Measurements from ENCODE around the gene MRGPRD.

Gene MRGPRD

GRCh38 chr11:68933605-68934320 is 47.0 kb downstream of the MRGPRD start:
- H3K79me1 ChIP-seq (ENCODE audit: low read length) = no peaks in the 10 kb centered on the region
- no peak overlapping the region for H3K27ac ChIP-seq (ENCODE audit: low read depth, low read length)
- H4K5ac ChIP-seq (ENCODE audit: low read length) = no peak overlapping the region
- H3K27me3 ChIP-seq (ENCODE audit: insufficient read depth, low read length, poor library complexity) = no peaks in the 10 kb centered on the region
- H2AK5ac ChIP-seq (ENCODE audit: low read length) = no peak overlapping the region
- H3K4me2 ChIP-seq (ENCODE audit: low read length) = no peak overlapping the region
- peaks cover 8% of the 10 kb centered on the region for H3K36me3 ChIP-seq (ENCODE audit: control insufficient read depth, insufficient read depth, low read length)
- H3K79me2 ChIP-seq (ENCODE audit: control insufficient read depth, insufficient read depth, low read length) = no peaks in the 10 kb centered on the region
- no peak overlapping the region for H3K4me3 ChIP-seq (ENCODE audit: low read length)
- H3K18ac ChIP-seq (ENCODE audit: low read length) = no peak overlapping the region
- no CpG with 5 or more reads among the region's 17 CpGs for WGBS (ENCODE audit: extremely low coverage, insufficient coverage, low lambda C conversion rate)
- no peak overlapping the region for H3K9ac ChIP-seq (ENCODE audit: low read length)
- no peak overlapping the region for H3K23ac ChIP-seq (ENCODE audit: low read length)
- no peak for DNase-seq
- H3K4ac ChIP-seq (ENCODE audit: low read depth, low read length) = no peak overlapping the region
- H3K4me1 ChIP-seq (ENCODE audit: control insufficient read depth, low read depth, low read length) = no peaks in the 10 kb centered on the region
- no peak overlapping the region for H2BK15ac ChIP-seq (replicated peaks; ENCODE audit: low read depth)
- no peak overlapping the region for H3K56ac ChIP-seq (ENCODE audit: low read length)
- H4K8ac ChIP-seq (ENCODE audit: low read depth, low read length) = no peak overlapping the region
- no peak overlapping the region for H2BK5ac ChIP-seq (ENCODE audit: low read length)
- no peak overlapping the region for H2BK120ac ChIP-seq (ENCODE audit: low read depth, low read length)

- no peak overlapping the region for H2AK5ac ChIP-seq (ENCODE audit: low read length)
- no peak overlapping the region for H2BK5ac ChIP-seq (ENCODE audit: low read length)
- no peaks in the 10 kb centered on the region for H3K79me1 ChIP-seq (ENCODE audit: low read length)
- H3K56ac ChIP-seq (ENCODE audit: low read length) = no peak overlapping the region
- peaks cover 5% of the 10 kb centered on the region for H3K36me3 ChIP-seq (ENCODE audit: control insufficient read depth, insufficient read depth, low read length)
- DNase-seq = no peak
- no peak overlapping the region for H3K4ac ChIP-seq (ENCODE audit: low read depth, low read length)
- H2BK15ac ChIP-seq (replicated peaks; ENCODE audit: low read depth) = no peak overlapping the region
- no peaks in the 10 kb centered on the region for H3K4me1 ChIP-seq (ENCODE audit: control insufficient read depth, low read depth, low read length)
- H3K9ac ChIP-seq (ENCODE audit: low read length) = no peak overlapping the region
- H3K4me2 ChIP-seq (ENCODE audit: low read length) = no peak overlapping the region
- no peak overlapping the region for H3K27ac ChIP-seq (ENCODE audit: low read depth, low read length)
- no peak overlapping the region for H3K4me3 ChIP-seq (ENCODE audit: low read length)
- no peaks in the 10 kb centered on the region for H3K79me2 ChIP-seq (ENCODE audit: control insufficient read depth, insufficient read depth, low read length)
- no peak overlapping the region for H3K23ac ChIP-seq (ENCODE audit: low read length)
- WGBS (ENCODE audit: extremely low coverage, insufficient coverage, low lambda C conversion rate) = no CpG with 5 or more reads among the region's 24 CpGs
- no peak overlapping the region for H2BK120ac ChIP-seq (ENCODE audit: low read depth, low read length)
- no peaks in the 10 kb centered on the region for H3K27me3 ChIP-seq (ENCODE audit: insufficient read depth, low read length, poor library complexity)
- no peak overlapping the region for H4K8ac ChIP-seq (ENCODE audit: low read depth, low read length)
- no peak overlapping the region for H4K5ac ChIP-seq (ENCODE audit: low read length)
- H3K18ac ChIP-seq (ENCODE audit: low read length) = no peak overlapping the region
Measured at GRCh38 chr11:68932933-68933577, 47.7 kb downstream of the MRGPRD start.

- H2BK120ac ChIP-seq (ENCODE audit: low read depth, low read length) = no peak overlapping the region
- no CpG with 5 or more reads among the region's 7 CpGs for WGBS (ENCODE audit: extremely low coverage, insufficient coverage, low lambda C conversion rate)
- H2BK5ac ChIP-seq (ENCODE audit: low read length) = no peak overlapping the region
Measured at GRCh38 chr11:68932358-68932757, 48.4 kb downstream of the MRGPRD start.

GRCh38 chr11:68931911-68932310 is 48.9 kb downstream of the MRGPRD start:
- H4K8ac ChIP-seq (ENCODE audit: low read depth, low read length) = no peak overlapping the region
- no peak overlapping the region for H3K23ac ChIP-seq (ENCODE audit: low read length)
- H2BK15ac ChIP-seq (replicated peaks; ENCODE audit: low read depth) = no peak overlapping the region
- H3K27me3 ChIP-seq (ENCODE audit: insufficient read depth, low read length, poor library complexity) = no peaks in the 10 kb centered on the region
- no peak overlapping the region for H3K27ac ChIP-seq (ENCODE audit: low read depth, low read length)
- H3K79me1 ChIP-seq (ENCODE audit: low read length) = no peaks in the 10 kb centered on the region
- DNase-seq = no peak
- H4K5ac ChIP-seq (ENCODE audit: low read length) = no peak overlapping the region
- H3K4ac ChIP-seq (ENCODE audit: low read depth, low read length) = no peak overlapping the region
- no peak overlapping the region for H3K56ac ChIP-seq (ENCODE audit: low read length)
- H3K18ac ChIP-seq (ENCODE audit: low read length) = no peak overlapping the region
- no peak overlapping the region for H2AK5ac ChIP-seq (ENCODE audit: low read length)
- H2BK120ac ChIP-seq (ENCODE audit: low read depth, low read length) = no peak overlapping the region
- no peaks in the 10 kb centered on the region for H3K79me2 ChIP-seq (ENCODE audit: control insufficient read depth, insufficient read depth, low read length)
- no peak overlapping the region for H2BK5ac ChIP-seq (ENCODE audit: low read length)
- peaks cover 3% of the 10 kb centered on the region for H3K36me3 ChIP-seq (ENCODE audit: control insufficient read depth, insufficient read depth, low read length)
- H3K4me3 ChIP-seq (ENCODE audit: low read length) = no peak overlapping the region
- no peak overlapping the region for H3K4me2 ChIP-seq (ENCODE audit: low read length)
- H3K9ac ChIP-seq (ENCODE audit: low read length) = no peak overlapping the region
- 100% methylated on average over 4 of the region's 17 CpGs for WGBS (ENCODE audit: extremely low coverage, insufficient coverage, low lambda C conversion rate)
- H3K4me1 ChIP-seq (ENCODE audit: control insufficient read depth, low read depth, low read length) = no peaks in the 10 kb centered on the region

More at GRCh38 chr11:68932358-68932757, 48.4 kb downstream of the MRGPRD start:
- no peak overlapping the region for H3K4ac ChIP-seq (ENCODE audit: low read depth, low read length)
- no peaks in the 10 kb centered on the region for H3K79me1 ChIP-seq (ENCODE audit: low read length)
- H3K79me2 ChIP-seq (ENCODE audit: control insufficient read depth, insufficient read depth, low read length) = no peaks in the 10 kb centered on the region
- no peak overlapping the region for H4K5ac ChIP-seq (ENCODE audit: low read length)
- no peak overlapping the region for H3K18ac ChIP-seq (ENCODE audit: low read length)
- DNase-seq = no peak
- no peaks in the 10 kb centered on the region for H3K4me1 ChIP-seq (ENCODE audit: control insufficient read depth, low read depth, low read length)
- no peak overlapping the region for H3K23ac ChIP-seq (ENCODE audit: low read length)
- H3K9ac ChIP-seq (ENCODE audit: low read length) = no peak overlapping the region
- no peak overlapping the region for H3K56ac ChIP-seq (ENCODE audit: low read length)
- H3K4me3 ChIP-seq (ENCODE audit: low read length) = no peak overlapping the region
- H3K27ac ChIP-seq (ENCODE audit: low read depth, low read length) = no peak overlapping the region
- H4K8ac ChIP-seq (ENCODE audit: low read depth, low read length) = no peak overlapping the region
- H2AK5ac ChIP-seq (ENCODE audit: low read length) = no peak overlapping the region
- H3K27me3 ChIP-seq (ENCODE audit: insufficient read depth, low read length, poor library complexity) = no peaks in the 10 kb centered on the region
- peaks cover 4% of the 10 kb centered on the region for H3K36me3 ChIP-seq (ENCODE audit: control insufficient read depth, insufficient read depth, low read length)
- H3K4me2 ChIP-seq (ENCODE audit: low read length) = no peak overlapping the region
- no peak overlapping the region for H2BK15ac ChIP-seq (replicated peaks; ENCODE audit: low read depth)

- Histone ChIP-seq H3K4me1 (ENCODE audit: control insufficient read depth, low read depth, low read length) (no peaks in the 10 kb centered on the region), H3K9ac (ENCODE audit: low read length) (no peak overlapping the region), H3K23ac (ENCODE audit: low read length) (no peak overlapping the region), H3K79me2 (ENCODE audit: control insufficient read depth, insufficient read depth, low read length) (no peaks in the 10 kb centered on the region), H2BK5ac (ENCODE audit: low read length) (no peak overlapping the region), H4K8ac (ENCODE audit: low read depth, low read length) (no peak overlapping the region), H3K4me3 (ENCODE audit: low read length) (no peak overlapping the region), H3K18ac (ENCODE audit: low read length) (no peak overlapping the region), H3K56ac (ENCODE audit: low read length) (no peak overlapping the region), H3K79me1 (ENCODE audit: low read length) (no peaks in the 10 kb centered on the region), H3K36me3 (ENCODE audit: control insufficient read depth, insufficient read depth, low read length) (peaks cover 3% of the 10 kb centered on the region), H3K27me3 (ENCODE audit: insufficient read depth, low read length, poor library complexity) (no peaks in the 10 kb centered on the region), H4K5ac (ENCODE audit: low read length) (no peak overlapping the region), H3K4ac (ENCODE audit: low read depth, low read length) (no peak overlapping the region), H3K4me2 (ENCODE audit: low read length) (no peak overlapping the region), H2BK120ac (ENCODE audit: low read depth, low read length) (no peak overlapping the region), H3K27ac (ENCODE audit: low read depth, low read length) (no peak overlapping the region), H2BK15ac (replicated peaks; ENCODE audit: low read depth) (no peak overlapping the region), H2AK5ac (ENCODE audit: low read length) (no peak overlapping the region)
- WGBS (ENCODE audit: extremely low coverage, insufficient coverage, low lambda C conversion rate) = no CpG with 5 or more reads among the region's 21 CpGs
- DNase-seq = no peak
Measured at GRCh38 chr11:68930991-68931855, 49.6 kb downstream of the MRGPRD start.

Data from mesendoderm (in vitro differentiated cells).